GM19193 (cell line): ENCODE results near the gene PRICKLE3.

Experiments used
- POLR2A ChIP-seq: IDR thresholded peaks from 4 replicates; pipeline ENCODE4 v1.6.1; 2011; ENCODE audit not compliant: insufficient read depth, insufficient read length; ENCODE audit errors: extremely low read depth

PRICKLE3 gene

DNA sequence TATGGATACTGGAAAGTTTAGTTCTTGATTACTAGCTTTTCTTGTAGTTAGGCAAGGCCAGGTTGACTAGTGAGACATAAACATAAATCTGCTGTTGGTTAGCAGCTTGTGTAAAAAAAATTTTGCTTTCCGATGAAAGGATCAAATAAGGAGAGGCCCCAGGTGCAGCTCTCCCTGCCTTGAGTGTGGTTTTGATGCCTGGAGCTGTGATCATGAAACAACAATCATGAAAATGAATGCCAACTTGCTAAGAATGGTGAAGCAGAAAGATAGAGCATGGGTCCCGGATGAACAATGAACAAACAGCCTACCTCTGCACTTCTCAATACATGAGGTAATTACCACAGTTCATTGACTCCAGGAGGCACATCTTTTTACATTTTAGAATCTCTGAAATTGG, 28.2 kb upstream of the PRICKLE3 start:
- no peak for TF ChIP-seq POLR2A

DNA sequence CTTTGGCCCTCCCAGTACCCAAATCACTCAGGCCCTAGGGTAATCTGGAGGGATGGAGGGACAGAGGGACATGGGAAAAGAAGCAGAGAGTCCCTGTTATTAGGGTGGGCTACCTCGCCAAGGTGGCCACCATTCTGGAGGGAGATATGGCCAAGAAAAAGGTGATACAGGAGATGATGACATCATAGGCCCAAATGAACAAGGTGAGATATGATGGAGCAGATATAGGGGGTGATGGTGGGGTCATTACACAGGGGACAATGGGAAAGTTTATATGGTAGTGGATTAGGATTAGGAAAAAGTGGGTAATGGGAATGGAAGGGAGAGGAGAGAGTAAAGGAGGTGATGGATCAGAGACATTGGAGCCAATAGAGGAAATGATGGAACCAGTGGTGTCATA, 26.7 kb upstream of the PRICKLE3 start:
- TF ChIP-seq POLR2A = no peak

DNA sequence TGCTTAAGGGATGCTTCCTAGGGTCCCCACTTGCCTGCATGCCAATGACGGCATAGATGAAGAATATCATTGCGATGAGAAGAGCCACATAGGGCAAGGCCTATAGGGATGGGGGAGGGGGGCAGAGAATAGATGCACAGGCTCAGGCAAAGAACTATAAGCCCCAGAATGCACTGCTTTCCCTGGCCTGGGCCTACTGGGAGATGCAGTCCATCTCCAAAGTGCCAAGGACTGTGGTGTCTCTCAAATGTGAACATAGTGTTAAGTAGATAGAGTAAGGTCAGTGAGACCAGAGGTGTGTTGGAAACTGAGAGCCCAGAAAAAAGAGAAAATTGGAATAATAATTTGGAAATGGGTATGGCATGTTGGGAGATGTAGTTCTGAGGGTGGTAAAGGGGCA, 26.0 kb upstream of the PRICKLE3 start:
- no peak for TF ChIP-seq POLR2A

DNA sequence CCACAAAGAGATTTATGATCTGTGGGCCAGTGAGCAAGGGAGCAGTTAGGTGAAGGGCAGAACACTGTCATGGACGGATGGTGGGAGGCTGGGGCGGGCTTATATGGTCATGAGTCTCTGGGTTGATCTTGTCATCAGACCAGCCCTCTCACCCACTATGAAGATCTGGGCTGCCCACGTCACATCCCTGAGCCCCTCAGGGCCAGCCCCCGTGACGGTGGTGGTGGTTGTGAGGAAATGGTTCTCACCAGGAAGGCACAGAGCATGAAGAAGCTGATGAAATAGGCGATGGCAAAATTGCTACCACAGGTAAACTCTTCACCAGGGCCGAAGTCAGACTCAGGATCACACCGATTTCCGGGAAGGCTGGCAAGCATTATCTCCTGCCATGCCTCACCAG, 24.9 kb upstream of the PRICKLE3 start:
- TF ChIP-seq POLR2A = no peak

DNA sequence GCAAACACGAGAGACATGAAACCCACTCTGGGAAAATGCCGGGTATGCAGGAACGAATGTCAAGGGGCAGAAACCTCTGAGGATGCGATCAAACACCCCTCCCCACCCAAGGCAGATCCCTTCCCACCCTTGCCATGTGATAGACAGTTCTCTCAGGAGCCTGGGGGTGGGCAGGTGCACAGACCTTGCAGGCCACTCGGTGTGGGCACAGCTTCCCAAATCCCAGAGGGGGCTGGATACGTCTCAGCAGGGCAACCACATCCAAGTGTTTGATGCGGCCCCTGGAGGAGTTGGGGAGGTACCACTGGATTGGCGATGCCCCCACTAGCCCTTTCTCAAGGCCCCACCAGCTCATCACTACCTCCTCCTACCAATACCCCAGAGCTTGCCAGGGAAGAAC, 24.2 kb upstream of the PRICKLE3 start:
- TF ChIP-seq POLR2A = no peak

DNA sequence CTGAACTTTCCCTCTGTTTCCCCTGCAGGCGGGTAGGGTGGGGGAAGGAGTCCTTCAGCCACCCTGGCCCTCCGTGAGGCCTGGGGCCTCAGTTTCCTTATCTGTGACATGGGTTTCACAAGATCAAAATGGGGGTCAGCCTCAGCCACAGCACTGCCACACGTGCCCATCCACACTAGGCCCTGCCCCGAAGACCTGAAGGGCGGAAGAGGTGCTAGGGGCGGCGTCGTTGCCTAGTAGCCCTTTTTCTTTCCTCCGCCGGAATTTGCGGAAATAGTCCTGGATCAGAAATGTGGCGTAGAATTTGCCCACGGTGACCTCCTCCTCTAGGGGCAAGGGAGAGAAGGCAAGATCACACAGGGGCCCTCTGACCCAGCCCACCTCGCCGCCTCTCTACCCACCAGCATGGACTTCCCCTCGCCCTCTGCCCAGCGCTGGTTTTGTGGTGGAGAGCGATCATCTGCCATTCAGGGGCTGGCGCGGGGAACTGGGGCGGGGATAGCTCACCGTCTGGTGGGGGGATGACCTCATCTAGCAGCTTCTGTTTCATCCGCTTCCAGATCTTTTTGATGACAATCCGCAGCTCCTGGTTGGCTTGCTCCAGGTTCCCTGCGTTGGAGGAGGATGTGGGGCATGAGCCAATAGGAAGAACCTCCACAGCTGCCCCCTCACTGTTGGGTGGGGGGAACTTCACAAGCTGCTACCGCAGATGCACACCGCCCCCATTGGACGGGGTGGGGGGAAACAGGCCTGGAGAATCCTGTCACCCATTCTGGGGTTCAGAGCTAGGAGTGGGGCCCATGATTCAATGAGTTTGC, 23.5 kb upstream of the PRICKLE3 start:
- TF ChIP-seq POLR2A = no peak

DNA sequence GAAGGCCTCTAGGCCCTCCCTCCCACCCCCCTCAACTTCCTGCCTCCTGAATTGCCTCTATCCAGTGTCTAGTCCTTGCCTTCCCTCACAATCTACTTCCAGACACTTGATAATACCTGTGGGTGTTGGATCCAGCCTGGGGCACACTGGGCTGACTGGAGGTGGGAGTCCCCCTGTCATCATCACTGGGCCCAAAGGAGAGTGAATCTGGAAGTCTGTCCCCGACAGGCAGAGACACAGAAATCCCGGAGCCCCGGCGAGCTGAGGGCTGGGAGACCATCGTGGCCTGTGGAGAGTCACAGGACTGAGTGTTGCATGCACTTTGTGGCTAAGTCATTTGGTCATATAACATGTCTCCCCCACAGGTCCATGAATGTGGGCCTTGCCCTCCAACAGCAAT, 22.2 kb upstream of the PRICKLE3 start:
- TF ChIP-seq POLR2A = no peak

DNA sequence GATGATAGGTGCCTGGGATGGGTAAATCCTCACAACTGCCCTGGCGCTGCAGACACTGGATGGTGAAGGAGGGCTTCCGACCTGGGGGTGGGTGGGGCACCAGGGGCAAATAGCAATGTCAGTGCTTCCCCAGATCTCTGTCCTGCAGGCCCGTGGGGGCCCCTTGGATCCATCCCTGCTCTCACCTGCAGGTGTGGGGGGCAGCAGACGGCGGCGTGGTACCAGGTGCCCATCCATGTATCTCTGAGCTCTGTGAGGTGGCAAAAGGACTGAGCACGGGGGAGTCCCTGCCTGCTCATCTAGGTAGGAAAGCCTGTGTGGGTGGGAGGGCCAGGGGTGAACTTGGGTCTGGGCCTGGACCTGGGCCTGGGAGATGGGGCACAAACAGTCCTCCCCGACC, 20.4 kb upstream of the PRICKLE3 start:
- no peak for TF ChIP-seq POLR2A

DNA sequence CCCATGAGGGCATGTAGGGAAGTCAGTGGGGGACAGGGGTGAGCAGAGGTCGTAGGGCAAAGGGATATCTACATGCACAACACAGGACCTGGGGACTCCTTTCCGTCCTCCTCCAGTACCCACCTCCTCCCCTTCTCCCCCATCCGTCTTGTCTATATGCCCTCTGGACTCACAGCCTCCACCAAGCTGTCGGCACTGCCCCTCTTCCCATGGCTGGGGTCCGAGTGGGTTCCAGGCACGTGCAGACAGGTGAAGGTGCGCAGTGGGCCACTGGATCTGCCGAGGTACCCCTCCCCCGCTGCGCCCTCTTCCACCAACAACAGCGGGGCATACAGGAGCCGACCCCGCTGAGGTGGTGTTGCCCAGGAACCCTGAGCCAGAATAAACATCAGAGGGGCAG, 19.3 kb upstream of the PRICKLE3 start:
- TF ChIP-seq POLR2A = no peak

DNA sequence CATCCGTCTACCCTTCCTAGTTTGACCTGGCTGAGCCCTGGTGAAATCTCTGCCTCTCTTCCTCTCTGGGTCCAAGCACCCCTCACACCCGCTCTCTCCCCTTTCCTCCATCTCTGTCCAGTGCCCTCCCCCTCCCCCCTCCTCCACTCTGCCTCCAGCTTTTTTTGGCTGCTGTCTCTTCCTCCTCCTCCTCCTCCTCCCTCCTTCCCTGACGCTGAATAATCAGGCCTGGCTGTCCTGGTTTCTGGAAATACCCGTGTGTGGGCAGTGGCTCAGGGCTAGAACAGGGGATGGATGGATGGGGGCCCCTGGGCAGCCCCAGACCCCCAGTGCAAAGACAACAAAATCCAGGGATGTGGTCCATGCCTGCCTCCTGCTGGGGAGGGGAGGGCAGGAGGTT, 18.5 kb upstream of the PRICKLE3 start:
- no peak for TF ChIP-seq POLR2A

DNA sequence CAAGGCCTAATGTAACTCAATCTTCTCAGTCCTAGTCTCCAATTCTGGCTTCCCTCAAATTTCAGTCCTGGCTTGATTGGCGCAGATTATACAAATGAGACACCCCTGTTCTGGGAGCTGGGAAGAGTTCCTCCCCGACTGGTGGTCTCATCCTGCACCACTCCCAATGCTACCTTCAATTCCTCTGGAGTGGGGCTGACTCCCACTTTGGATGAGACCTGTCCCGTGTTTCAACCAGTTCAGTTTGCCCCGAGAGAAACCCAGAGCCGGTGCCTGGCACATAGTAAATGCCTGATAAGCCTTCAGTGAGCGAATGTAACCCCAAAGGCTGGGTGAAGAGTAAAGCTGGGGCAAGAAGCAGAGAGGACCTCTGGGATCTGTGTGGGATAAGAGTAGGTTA, 17.8 kb upstream of the PRICKLE3 start:
- no peak for TF ChIP-seq POLR2A

DNA sequence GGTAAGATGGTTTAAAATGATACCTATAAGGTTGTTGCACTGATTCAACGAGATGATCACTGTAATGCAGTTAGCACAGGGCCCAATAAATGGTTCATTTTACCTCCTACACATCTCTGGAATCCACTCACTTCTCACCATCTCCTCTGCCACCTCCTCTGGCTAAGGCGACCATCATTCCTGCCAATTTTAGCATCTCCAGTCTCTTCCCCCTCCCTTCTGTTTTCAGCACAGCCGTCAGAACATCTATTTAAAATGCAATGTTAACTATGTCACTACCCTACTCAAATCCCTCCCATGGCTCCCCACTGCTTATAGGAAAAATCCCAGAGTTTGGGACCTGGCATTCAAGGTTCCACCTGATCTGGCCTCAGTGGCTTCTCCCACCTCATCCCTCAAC, 17.4 kb upstream of the PRICKLE3 start:
- no peak for TF ChIP-seq POLR2A

DNA sequence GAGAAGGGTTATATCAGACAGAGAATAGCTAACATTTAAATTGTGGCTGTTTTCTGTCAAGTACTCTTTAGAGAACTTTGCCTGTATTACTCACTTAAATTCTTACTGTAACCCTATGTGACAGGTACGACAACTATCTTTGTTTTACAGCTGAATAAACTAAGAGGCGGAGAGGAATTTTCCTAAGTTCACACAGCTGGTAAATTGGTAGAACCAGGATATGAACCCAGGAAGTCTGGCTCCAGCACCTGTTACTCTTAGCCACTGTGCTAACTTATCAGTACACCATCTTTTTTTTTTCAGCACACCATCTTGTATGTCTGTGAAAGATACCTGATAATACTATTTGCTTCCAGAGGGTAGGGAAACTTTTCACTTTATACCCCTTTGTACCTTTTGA, 15.8 kb upstream of the PRICKLE3 start:
- TF ChIP-seq POLR2A = no peak

DNA sequence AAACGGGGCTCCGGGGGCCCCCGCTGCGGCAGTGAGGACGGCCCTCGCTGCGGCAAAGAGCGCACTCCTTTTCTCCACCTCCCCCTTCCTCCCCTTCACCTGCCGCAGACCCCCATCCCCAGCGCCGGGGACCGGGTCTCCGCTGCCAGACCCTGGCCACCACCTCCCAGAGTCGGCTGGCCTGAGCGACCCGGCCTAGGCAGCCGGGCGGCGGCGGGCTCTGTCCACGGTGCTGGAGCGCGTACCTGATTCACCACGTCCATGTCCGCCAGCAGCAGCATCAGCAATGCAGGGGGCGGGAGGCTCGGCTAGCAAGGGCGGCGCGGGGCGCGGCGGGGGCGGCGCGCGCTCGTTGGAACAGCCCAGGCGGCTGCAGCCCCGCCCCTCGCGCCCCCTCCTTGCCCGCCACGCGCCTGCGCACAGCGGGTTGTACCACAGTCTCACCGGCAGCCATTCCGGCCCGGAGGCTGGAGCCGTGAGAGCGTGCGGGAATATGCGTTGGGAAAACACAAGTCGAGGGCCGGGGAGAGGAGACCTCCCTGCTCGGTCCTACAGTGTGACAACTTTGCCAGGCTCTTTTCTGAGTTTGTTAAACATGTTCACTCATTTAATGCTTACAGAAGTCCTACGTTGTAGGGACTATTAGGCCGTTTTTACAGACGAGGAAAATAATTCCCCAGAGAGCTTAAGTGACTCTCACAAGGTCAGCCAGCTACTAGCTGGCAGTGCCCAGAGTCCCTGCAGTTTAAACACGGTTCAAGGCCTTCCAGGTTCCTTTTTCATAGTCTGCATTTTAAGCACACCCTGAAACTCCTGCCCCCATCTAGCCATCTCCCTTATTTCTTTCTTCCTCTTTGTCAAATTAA, 14.0 kb upstream of the PRICKLE3 start, which contains the start of gene SYP:
SYP (minus strand) TSS at position 288 of the 866 bp plus-strand sequence; CDS start at position 281, 7 bp downstream.
- TF ChIP-seq POLR2A = peak; percentile 87

DNA sequence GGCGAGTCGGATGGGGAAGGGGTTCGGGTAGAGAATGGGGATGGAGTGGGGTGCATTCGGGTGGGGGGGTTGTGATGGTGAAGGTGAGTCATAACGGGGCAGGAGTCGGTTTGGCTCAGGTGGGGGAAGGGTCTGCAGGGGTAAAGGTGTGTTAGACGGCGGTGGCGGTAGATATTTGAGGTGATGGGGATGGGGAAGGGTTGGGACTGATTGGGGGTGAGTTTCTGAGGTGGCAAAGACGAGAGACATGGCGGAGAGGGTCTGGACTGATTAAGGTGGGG, 13.1 kb upstream of the PRICKLE3 start:
- TF ChIP-seq POLR2A = no peak
